H1 (cell line): ENCODE measurements around the gene PTPN3. TPM values are rescaled to one million over a fixed set of nuclear protein-coding genes. Genes with fewer than 3 reads are reported as not detected.

Experiments
- EZH2 ChIP-seq: fragments of 200-600 bp; sonication (generic); IDR thresholded peaks from 2 replicates; pipeline ENCODE4 v1.7.1; 2012; ENCODE audit warnings: low read depth, mild to moderate bottlenecking, moderate library complexity, low read length, inconsistent platforms; ENCODE audit not compliant: severe bottlenecking
- HDAC2 ChIP-seq, 2 experiments: fragments of 300-600 bp in 1 of 2; sonication (generic) in 1 of 2; IDR thresholded peaks; 2 replicates each; pipeline ENCODE4 v1.6.1; 2011 to 2012; ENCODE audit warnings: low read depth in 2 of 2, low read length in 2 of 2, mild to moderate bottlenecking in 2 of 2, moderate library complexity in 2 of 2, borderline replicate concordance in 1 of 2, inconsistent platforms in 1 of 2
- KDM4A ChIP-seq: IDR thresholded peaks from one replicate; pipeline ENCODE4 v1.7.1; 2012; ENCODE audit warnings: low read depth, mild to moderate bottlenecking, moderate library complexity, low read length, inconsistent platforms; ENCODE audit not compliant: severe bottlenecking
- POLR2AphosphoS5 ChIP-seq: IDR thresholded peaks from 2 replicates; pipeline ENCODE4 v1.6.1; 2011; ENCODE audit warnings: low read depth, low read length
- POU5F1 ChIP-seq: IDR thresholded peaks from 2 replicates; pipeline ENCODE4 v1.6.1; 2011; ENCODE audit warnings: low read depth, mild to moderate bottlenecking, low read length, moderate library complexity
- RNF2 ChIP-seq: fragments of 200-900, 300-1000 bp; sonication (generic); IDR thresholded peaks from 2 replicates; pipeline ENCODE4 v1.7.1; 2016; ENCODE audit warnings: borderline replicate concordance, low read depth, mild to moderate bottlenecking, antibody characterized with exemption, low read length; ENCODE audit not compliant: poor library complexity, severe bottlenecking; ENCODE audit errors: missing control alignments
- ZNF274 ChIP-seq: IDR thresholded peaks from 2 replicates; pipeline ENCODE4 v1.7.0; 2012; ENCODE audit warnings: low read length, borderline replicate concordance; ENCODE audit errors: extremely low read depth
- polyA plus RNA-seq, 7 experiments: library from polyadenylated mRNA; depleted of rRNA in 3 of 7; stranded (reverse) in 5 of 7; unstranded in 2 of 7; fragments of >200 nt in 5 of 7; fragments of 200-250 nt in 2 of 7; gene quantifications; 1 replicate in 5 of 7; 2 replicates in 1 of 7; 4 replicates in 1 of 7; pipeline versions ENCODE4 v1.2.1 to v1.2.3, GENCODE V29; 2011 to 2013; ENCODE audit warnings: missing spikeins in 2 of 7, mixed read lengths in 2 of 7
- total RNA-seq: library from RNA; stranded (reverse); fragmentation: NEBNext Ultra II Directional; extraction: Animal tissue kit (Norgen Biotek cat#: 25700); gene quantifications from 2 replicates; pipeline ENCODE4 v1.2.1, GENCODE V29; 2021
- TF ChIP-seq, protein P1 (sequence below): IDR thresholded peaks from 2 replicates; pipeline ENCODE4 v1.6.1; 2011; ENCODE audit warnings: low read length, improper control_type of control experiment
- TF ChIP-seq, protein P2 (sequence below): fragments of 300-600 bp; sonication (generic); IDR thresholded peaks from 2 replicates; pipeline ENCODE4 v1.7.1; 2012; ENCODE audit warnings: low read length, moderate library complexity, mild to moderate bottlenecking, inconsistent platforms; ENCODE audit not compliant: insufficient replicate concordance

Gene PTPN3
- total and polyA plus RNA-seq, 2 of the 8 experiments (the other 6 are each of a cell fraction or from before 2014, with no cell fraction given), result 2.9 to 3.7 TPM

DNA sequence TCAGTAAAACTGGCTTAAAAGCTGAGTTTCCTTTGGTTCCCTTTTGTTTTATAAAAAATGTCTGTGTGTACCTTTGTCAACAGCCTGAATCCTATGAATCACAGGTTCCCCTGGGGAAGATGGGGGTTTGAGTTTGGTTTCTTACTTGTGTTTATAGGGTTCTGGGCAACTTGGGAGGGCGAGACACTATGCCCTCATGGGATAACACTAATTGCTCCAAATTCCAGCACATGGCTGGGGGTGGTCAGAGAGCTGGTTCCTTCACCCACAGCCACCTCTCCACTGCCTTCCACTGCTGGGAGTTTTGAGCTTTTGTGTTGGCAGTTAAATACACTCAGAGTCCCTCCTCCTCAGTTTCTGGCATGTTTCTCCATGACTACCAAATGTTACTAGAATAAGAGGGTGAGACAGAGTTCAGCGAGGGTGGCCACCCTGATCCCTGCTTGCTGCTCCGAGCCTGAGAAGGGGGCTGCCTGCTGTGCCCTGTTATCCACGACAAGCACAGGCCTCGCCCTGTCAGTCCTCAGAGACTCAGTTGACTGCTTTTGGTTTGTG, 94.3 kb downstream of the PTPN3 start (continued):
- no peak for TF ChIP-seq HDAC2 (IDR thresholded peaks at IDR 0.05; ENCODE audit: borderline replicate concordance in 1 of 2, low read depth in 2 of 2, low read length in 2 of 2)
- TF ChIP-seq, protein P1, sequence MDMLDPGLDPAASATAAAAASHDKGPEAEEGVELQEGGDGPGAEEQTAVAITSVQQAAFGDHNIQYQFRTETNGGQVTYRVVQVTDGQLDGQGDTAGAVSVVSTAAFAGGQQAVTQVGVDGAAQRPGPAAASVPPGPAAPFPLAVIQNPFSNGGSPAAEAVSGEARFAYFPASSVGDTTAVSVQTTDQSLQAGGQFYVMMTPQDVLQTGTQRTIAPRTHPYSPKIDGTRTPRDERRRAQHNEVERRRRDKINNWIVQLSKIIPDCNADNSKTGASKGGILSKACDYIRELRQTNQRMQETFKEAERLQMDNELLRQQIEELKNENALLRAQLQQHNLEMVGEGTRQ, result no peak
- no peak for TF ChIP-seq POLR2AphosphoS5
- TF ChIP-seq KDM4A, result no peak
- TF ChIP-seq RNF2, result no peak
- no peak for TF ChIP-seq POU5F1
- TF ChIP-seq, protein P2, sequence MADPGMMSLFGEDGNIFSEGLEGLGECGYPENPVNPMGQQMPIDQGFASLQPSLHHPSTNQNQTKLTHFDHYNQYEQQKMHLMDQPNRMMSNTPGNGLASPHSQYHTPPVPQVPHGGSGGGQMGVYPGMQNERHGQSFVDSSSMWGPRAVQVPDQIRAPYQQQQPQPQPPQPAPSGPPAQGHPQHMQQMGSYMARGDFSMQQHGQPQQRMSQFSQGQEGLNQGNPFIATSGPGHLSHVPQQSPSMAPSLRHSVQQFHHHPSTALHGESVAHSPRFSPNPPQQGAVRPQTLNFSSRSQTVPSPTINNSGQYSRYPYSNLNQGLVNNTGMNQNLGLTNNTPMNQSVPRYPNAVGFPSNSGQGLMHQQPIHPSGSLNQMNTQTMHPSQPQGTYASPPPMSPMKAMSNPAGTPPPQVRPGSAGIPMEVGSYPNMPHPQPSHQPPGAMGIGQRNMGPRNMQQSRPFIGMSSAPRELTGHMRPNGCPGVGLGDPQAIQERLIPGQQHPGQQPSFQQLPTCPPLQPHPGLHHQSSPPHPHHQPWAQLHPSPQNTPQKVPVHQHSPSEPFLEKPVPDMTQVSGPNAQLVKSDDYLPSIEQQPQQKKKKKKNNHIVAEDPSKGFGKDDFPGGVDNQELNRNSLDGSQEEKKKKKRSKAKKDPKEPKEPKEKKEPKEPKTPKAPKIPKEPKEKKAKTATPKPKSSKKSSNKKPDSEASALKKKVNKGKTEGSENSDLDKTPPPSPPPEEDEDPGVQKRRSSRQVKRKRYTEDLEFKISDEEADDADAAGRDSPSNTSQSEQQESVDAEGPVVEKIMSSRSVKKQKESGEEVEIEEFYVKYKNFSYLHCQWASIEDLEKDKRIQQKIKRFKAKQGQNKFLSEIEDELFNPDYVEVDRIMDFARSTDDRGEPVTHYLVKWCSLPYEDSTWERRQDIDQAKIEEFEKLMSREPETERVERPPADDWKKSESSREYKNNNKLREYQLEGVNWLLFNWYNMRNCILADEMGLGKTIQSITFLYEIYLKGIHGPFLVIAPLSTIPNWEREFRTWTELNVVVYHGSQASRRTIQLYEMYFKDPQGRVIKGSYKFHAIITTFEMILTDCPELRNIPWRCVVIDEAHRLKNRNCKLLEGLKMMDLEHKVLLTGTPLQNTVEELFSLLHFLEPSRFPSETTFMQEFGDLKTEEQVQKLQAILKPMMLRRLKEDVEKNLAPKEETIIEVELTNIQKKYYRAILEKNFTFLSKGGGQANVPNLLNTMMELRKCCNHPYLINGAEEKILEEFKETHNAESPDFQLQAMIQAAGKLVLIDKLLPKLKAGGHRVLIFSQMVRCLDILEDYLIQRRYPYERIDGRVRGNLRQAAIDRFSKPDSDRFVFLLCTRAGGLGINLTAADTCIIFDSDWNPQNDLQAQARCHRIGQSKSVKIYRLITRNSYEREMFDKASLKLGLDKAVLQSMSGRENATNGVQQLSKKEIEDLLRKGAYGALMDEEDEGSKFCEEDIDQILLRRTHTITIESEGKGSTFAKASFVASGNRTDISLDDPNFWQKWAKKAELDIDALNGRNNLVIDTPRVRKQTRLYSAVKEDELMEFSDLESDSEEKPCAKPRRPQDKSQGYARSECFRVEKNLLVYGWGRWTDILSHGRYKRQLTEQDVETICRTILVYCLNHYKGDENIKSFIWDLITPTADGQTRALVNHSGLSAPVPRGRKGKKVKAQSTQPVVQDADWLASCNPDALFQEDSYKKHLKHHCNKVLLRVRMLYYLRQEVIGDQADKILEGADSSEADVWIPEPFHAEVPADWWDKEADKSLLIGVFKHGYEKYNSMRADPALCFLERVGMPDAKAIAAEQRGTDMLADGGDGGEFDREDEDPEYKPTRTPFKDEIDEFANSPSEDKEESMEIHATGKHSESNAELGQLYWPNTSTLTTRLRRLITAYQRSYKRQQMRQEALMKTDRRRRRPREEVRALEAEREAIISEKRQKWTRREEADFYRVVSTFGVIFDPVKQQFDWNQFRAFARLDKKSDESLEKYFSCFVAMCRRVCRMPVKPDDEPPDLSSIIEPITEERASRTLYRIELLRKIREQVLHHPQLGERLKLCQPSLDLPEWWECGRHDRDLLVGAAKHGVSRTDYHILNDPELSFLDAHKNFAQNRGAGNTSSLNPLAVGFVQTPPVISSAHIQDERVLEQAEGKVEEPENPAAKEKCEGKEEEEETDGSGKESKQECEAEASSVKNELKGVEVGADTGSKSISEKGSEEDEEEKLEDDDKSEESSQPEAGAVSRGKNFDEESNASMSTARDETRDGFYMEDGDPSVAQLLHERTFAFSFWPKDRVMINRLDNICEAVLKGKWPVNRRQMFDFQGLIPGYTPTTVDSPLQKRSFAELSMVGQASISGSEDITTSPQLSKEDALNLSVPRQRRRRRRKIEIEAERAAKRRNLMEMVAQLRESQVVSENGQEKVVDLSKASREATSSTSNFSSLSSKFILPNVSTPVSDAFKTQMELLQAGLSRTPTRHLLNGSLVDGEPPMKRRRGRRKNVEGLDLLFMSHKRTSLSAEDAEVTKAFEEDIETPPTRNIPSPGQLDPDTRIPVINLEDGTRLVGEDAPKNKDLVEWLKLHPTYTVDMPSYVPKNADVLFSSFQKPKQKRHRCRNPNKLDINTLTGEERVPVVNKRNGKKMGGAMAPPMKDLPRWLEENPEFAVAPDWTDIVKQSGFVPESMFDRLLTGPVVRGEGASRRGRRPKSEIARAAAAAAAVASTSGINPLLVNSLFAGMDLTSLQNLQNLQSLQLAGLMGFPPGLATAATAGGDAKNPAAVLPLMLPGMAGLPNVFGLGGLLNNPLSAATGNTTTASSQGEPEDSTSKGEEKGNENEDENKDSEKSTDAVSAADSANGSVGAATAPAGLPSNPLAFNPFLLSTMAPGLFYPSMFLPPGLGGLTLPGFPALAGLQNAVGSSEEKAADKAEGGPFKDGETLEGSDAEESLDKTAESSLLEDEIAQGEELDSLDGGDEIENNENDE, result no peak
- no peak for TF ChIP-seq ZNF274
- TF ChIP-seq EZH2, result no peak
